Uterus (tissue), 2 donors: ENCODE data around the gene LHX2.

ENCODE experiments used
- POLR2A ChIP-seq, 2 donors: fragments of 450-650 bp; IDR thresholded peaks; one replicate each; pipeline ENCODE4 v1.6.1; 2016; ENCODE audit warnings: antibody characterized with exemption in 2 of 2, mild to moderate bottlenecking in 1 of 2, moderate library complexity in 1 of 2
- TF ChIP-seq, protein P1 (sequence below), 4 experiments: fragments of 200-600 bp in 2 of 4; fragments of 450-650 bp in 2 of 4; sonication (generic) in 2 of 4; IDR thresholded peaks; one replicate each; pipeline ENCODE4 v1.5.1; 2016 to 2019; ENCODE audit warnings: antibody characterized with exemption in 4 of 4, mild to moderate bottlenecking in 2 of 4, moderate library complexity in 1 of 4

DNA sequence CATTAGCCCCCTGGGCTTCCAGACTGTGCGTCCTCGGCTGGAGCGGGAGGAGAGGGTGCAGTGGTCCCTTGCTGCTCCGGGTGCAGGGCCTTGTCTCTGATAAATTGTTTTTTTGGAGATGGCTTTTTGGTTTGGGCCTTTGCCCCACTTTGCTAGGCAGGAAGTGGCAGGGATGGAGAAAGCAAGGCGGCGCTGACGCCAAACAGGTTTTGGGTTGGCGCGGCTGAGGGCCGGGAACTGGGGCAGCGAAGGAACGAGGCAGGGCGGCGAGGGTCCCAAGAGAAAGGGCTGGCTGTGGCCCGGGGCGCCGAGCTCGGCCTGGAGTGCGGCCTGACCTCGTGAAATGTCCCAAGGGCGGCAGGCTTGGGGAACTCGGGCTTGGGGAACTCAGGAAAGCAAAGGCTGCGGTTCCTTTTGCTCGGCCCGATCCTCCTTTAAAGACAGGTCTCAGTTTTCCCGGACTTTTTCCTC, 4.1 kb downstream of the LHX2 start:
- TF ChIP-seq, protein P1, sequence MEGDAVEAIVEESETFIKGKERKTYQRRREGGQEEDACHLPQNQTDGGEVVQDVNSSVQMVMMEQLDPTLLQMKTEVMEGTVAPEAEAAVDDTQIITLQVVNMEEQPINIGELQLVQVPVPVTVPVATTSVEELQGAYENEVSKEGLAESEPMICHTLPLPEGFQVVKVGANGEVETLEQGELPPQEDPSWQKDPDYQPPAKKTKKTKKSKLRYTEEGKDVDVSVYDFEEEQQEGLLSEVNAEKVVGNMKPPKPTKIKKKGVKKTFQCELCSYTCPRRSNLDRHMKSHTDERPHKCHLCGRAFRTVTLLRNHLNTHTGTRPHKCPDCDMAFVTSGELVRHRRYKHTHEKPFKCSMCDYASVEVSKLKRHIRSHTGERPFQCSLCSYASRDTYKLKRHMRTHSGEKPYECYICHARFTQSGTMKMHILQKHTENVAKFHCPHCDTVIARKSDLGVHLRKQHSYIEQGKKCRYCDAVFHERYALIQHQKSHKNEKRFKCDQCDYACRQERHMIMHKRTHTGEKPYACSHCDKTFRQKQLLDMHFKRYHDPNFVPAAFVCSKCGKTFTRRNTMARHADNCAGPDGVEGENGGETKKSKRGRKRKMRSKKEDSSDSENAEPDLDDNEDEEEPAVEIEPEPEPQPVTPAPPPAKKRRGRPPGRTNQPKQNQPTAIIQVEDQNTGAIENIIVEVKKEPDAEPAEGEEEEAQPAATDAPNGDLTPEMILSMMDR (IDR thresholded peaks at IDR 0.05), result no peak
- TF ChIP-seq POLR2A (IDR thresholded peaks at IDR 0.05), result no peak
